Fibroblast of villous mesenchyme (primary cell): ENCODE measurements around the gene ABHD10. TPM values are rescaled to one million over a fixed set of nuclear protein-coding genes. Genes with fewer than 3 reads are reported as not detected.

Experiments used
- DNase-seq: peaks from one replicate; pipeline ENCODE4 v3.0.0-alpha.2; 2010; ENCODE audit warnings: low read depth
- H3K4me3 ChIP-seq: 2 replicates; pipeline ENCODE4 v1.5.1; 2011; ENCODE audit warnings: low read depth, mild to moderate bottlenecking, low read length
- total RNA-seq: library from RNA; depleted of rRNA; stranded (reverse); fragments of >200 nt; gene quantifications from 2 replicates; pipeline ENCODE4 v1.2.3, GENCODE V29; 2012
- TF ChIP-seq, protein P1 (sequence below): IDR thresholded peaks from 2 replicates; pipeline ENCODE4 v1.5.1; 2012; ENCODE audit warnings: low read depth, mild to moderate bottlenecking, low read length; ENCODE audit not compliant: insufficient read depth

ABHD10 gene
- total RNA-seq, 1 donor, result 38.0 TPM

- H3K4me3 ChIP-seq, result no peak overlapping the region
- TF ChIP-seq, protein P1, sequence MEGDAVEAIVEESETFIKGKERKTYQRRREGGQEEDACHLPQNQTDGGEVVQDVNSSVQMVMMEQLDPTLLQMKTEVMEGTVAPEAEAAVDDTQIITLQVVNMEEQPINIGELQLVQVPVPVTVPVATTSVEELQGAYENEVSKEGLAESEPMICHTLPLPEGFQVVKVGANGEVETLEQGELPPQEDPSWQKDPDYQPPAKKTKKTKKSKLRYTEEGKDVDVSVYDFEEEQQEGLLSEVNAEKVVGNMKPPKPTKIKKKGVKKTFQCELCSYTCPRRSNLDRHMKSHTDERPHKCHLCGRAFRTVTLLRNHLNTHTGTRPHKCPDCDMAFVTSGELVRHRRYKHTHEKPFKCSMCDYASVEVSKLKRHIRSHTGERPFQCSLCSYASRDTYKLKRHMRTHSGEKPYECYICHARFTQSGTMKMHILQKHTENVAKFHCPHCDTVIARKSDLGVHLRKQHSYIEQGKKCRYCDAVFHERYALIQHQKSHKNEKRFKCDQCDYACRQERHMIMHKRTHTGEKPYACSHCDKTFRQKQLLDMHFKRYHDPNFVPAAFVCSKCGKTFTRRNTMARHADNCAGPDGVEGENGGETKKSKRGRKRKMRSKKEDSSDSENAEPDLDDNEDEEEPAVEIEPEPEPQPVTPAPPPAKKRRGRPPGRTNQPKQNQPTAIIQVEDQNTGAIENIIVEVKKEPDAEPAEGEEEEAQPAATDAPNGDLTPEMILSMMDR, result no peak
- DNase-seq, result no peak
Measured at GRCh38 chr3:112003321-112004080, 24.7 kb downstream of the ABHD10 start.

GRCh38 chr3:112004187-112004586 lies 25.4 kb downstream of the ABHD10 start:
- H3K4me3 ChIP-seq, result no peak overlapping the region
- TF ChIP-seq, protein P1, result no peak
- no peak for DNase-seq

GRCh38 chr3:112004669-112005068 lies 25.8 kb downstream of the ABHD10 start:
- TF ChIP-seq, protein P1, result no peak
- no peak overlapping the region for H3K4me3 ChIP-seq
- no peak for DNase-seq

- DNase-seq, result no peak
Measured at GRCh38 chr3:112005091-112005672, 26.4 kb downstream of the ABHD10 start.

GRCh38 chr3:112007633-112008032 lies 28.8 kb downstream of the ABHD10 start:
- H3K4me3 ChIP-seq, result no peak overlapping the region
- peak; percentile 95 for DNase-seq
- TF ChIP-seq, protein P1, result no peak

More at GRCh38 chr3:112005091-112005672, 26.4 kb downstream of the ABHD10 start:
- no peak overlapping the region for H3K4me3 ChIP-seq
- TF ChIP-seq, protein P1, result no peak

DNA sequence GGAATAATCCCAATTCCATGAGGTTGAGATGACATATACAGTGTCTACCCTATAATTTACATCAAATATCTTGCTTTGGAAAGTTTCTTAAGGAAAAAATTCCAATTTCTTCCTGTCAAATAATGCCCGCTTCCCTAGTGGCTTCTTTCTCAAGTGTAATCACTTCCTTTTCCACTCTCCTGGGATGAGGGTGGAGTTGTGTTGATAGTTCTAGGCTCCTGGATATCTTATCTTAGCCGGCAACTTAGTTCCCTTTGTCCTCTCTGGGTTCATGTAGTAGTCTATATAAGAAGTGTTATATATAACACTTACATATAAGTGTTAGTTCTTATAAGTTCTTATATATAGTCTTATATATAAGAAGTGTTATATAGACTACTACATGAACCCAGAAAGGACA lies 30.8 kb downstream of the ABHD10 start:
- DNase-seq, result no peak
- TF ChIP-seq, protein P1, result no peak
- H3K4me3 ChIP-seq, result no peak overlapping the region
